ENCODE measurements around the gene ADK. TPM values are rescaled to one million over a fixed set of nuclear protein-coding genes. Genes with fewer than 3 reads are reported as not detected.

The ADK gene
- total and polyA plus RNA-seq, 7 experiments from 2014 or later: 20.7 to 43.8 (median 25.3) TPM

DNA sequence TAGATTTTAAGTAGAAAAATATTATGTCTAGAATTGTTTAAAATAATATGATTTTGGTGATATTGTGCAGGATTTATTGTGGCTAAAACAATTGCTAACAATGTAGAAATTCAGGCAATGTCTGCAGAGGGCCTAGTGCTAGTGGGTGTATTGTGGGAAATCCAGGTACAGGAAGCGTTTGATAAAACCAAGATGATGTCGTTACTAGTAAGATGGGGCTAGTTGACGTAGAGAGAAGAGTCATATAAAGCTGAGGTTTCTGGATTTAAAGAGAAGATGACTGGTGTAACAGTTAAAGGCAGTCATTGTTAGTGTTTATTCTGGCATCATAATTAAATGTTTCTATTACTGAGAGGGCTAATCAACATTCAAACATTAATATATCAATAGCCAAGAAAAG lies 43.5 kb downstream of the ADK start:
- DNase-seq: peak in 7 of 9 donors; percentile 51 to 73 (median 64)
- Histone ChIP-seq H3K4me1 (ENCODE audit: control insufficient read depth in 2 of 2, insufficient read depth in 2 of 2, low read length in 2 of 2) (peaks cover 18 to 24% of the 10 kb centered on the region in 2 donors), H3K27ac (ENCODE audit: low read depth, low read length) (no peak overlapping the region), H3K4me3 (ENCODE audit: low read length) (no peak overlapping the region), H3K9me3 (ENCODE audit: control insufficient read depth in 2 of 3, low read length in 3 of 3) (no peaks in the 10 kb centered on the region), H3K36me3 (ENCODE audit: control insufficient read depth in 2 of 3, insufficient read depth in 3 of 3, low read length in 3 of 3) (no peaks in the 10 kb centered on the region), H3K27me3 (ENCODE audit: control insufficient read depth in 2 of 2, insufficient read depth in 2 of 2, low read length in 2 of 2) (no peaks in the 10 kb centered on the region)
- peaks cover 0 to 4% (median 3%) of the 10 kb centered on the region in 5 donors for H3K36me3 Mint-ChIP-seq
- peak overlapping the region in 8 of 9 donors; percentile 0 to 79 (median 72) for H3K27ac Mint-ChIP-seq
- intact Hi-C loops (cut with micrococcal nuclease): loop anchor here in 1 of 2 donors (1.0 to 5.0 kb wide), 2 partner anchors 19 to 33 kb away; no protein-coding TSS in a partner anchor
- H3K4me1 Mint-ChIP-seq: peaks cover 28 to 53% (median 47%) of the 10 kb centered on the region in 7 donors
- POLR2A ChIA-PET: interaction anchor here (1.2 to 3.2 kb wide), 3 partner anchors 17 to 43 kb away, joined by 3 to 15 read pairs (median 4); partner anchors contain the start of gene ADK
- CTCF ChIA-PET: no interaction called here
- H3K9me3 Mint-ChIP-seq: no peaks in the 10 kb centered on the region
- no peaks in the 10 kb centered on the region for H3K27me3 Mint-ChIP-seq
- H3K4me3 Mint-ChIP-seq: peak overlapping the region in 9 of 10 donors; percentile 4 to 63 (median 45)
- peak; percentile 93 for ATAC-seq

DNA sequence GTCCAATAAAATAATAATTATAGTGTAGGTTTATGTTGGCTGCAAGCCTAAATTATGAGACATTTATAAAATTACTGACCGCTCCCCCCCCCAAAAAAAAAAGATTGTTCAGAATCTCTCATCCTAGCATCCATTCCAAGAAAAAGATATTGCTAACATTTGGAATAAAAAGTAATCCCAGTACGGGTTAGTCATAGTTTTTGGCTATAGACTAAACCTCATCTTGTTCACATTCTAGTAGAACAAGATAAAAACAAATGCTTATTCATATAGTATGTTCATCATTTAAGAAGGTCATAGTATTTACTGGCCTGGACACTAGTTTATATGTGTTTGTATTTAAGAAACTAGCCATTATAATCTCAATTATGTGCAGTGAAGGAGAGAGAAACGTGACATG lies 44.0 kb downstream of the ADK start:
- Mint-ChIP-seq H3K27me3 (no peaks in the 10 kb centered on the region), H3K9me3 (no peaks in the 10 kb centered on the region), H3K27ac (peak overlapping the region in 6 of 9 donors; percentile 14 to 77 (median 62)), H3K4me1 (peaks cover 26 to 48% (median 42%) of the 10 kb centered on the region in 7 donors), H3K4me3 (peak overlapping the region in 6 of 10 donors; percentile 18 to 62 (median 43)), H3K36me3 (peaks cover 0 to 3% (median 0%) of the 10 kb centered on the region in 5 donors)
- no peak overlapping the region for H3K4me3 ChIP-seq (ENCODE audit: low read length)
- intact Hi-C loops (cut with micrococcal nuclease): loop anchor here in 1 of 2 donors (1.0 to 5.0 kb wide), 2 partner anchors 18 to 32 kb away; no protein-coding TSS in a partner anchor
- ATAC-seq: no peak
- H3K27me3 ChIP-seq (ENCODE audit: control insufficient read depth in 2 of 2, insufficient read depth in 2 of 2, low read length in 2 of 2): no peaks in the 10 kb centered on the region
- H3K36me3 ChIP-seq (ENCODE audit: control insufficient read depth in 2 of 3, insufficient read depth in 3 of 3, low read length in 3 of 3): no peaks in the 10 kb centered on the region
- DNase-seq: no peak
- H3K4me1 ChIP-seq (ENCODE audit: control insufficient read depth in 2 of 2, insufficient read depth in 2 of 2, low read length in 2 of 2): peaks cover 15 to 21% of the 10 kb centered on the region in 2 donors
- ChIA-PET CTCF (no interaction called here), POLR2A (interaction anchor here (0.8 to 1.5 kb wide), 4 partner anchors 19 to 1015 kb away, joined by 3 to 5 read pairs (median 4); partner anchors contain the start of genes ADK and VDAC2)
- H3K27ac ChIP-seq (ENCODE audit: low read depth, low read length): no peak overlapping the region
- no peaks in the 10 kb centered on the region for H3K9me3 ChIP-seq (ENCODE audit: control insufficient read depth in 2 of 3, low read length in 3 of 3)

DNA sequence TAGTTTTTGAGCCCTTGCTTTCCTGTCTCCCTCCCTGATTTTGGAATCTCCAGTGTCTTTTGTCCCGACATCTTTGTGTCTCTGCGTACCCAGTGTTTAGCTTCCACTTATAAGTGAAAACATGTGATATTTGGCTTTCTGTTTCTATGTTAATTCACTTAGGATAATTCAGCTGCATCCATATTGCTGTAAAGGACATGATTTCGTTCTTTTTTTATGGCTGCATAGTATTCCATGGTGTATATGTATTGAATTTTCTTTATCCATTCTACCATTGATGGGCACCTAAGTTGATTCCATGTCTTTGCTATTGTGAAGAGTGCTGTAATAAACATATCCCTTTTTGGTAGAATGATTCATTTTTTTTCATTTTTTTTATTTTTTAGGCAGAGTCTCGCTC lies 48.3 kb downstream of the ADK start:
- POLR2A ChIA-PET: no interaction called here
- H3K4me1 Mint-ChIP-seq: peaks cover 7 to 17% (median 10%) of the 10 kb centered on the region in 7 donors

DNA sequence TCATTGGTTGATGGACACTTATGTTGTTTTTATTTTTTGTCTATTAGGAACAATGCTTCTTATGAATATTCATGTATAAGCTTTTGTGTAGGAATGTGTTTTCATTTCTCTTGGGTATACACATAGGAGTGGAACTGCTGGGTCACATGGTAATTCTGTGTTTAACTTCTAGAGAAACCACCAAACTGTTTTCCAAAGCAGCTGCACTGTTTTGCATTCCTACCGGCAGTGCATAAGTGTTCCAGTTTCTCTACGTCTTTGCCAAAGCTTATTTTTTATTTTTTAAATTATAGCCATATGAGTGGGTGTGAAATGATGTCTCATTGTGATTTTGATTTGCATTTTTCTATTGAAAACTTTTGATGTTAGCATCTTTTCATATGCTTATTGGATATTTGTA lies 51.3 kb downstream of the ADK start:
- H3K27me3 Mint-ChIP-seq: no peaks in the 10 kb centered on the region
- Histone ChIP-seq H3K4me3 (ENCODE audit: low read length) (no peak overlapping the region), H3K4me1 (ENCODE audit: control insufficient read depth in 2 of 2, insufficient read depth in 2 of 2, low read length in 2 of 2) (no peaks in the 10 kb centered on the region), H3K27ac (ENCODE audit: low read depth, low read length) (no peak overlapping the region), H3K36me3 (ENCODE audit: control insufficient read depth in 2 of 3, insufficient read depth in 3 of 3, low read length in 3 of 3) (no peaks in the 10 kb centered on the region), H3K9me3 (ENCODE audit: control insufficient read depth in 2 of 3, low read length in 3 of 3) (no peaks in the 10 kb centered on the region), H3K27me3 (ENCODE audit: control insufficient read depth in 2 of 2, insufficient read depth in 2 of 2, low read length in 2 of 2) (no peaks in the 10 kb centered on the region)
- ChIA-PET POLR2A (interaction anchor here (0.7 kb wide), 2 partner anchors 338 to 478 kb away, joined by 3 read pairs; no protein-coding TSS in a partner anchor), CTCF (no interaction called here)
- H3K36me3 Mint-ChIP-seq: peaks cover 3 to 20% (median 11%) of the 10 kb centered on the region in 5 donors
- H3K9me3 Mint-ChIP-seq: no peaks in the 10 kb centered on the region
- no peak overlapping the region for H3K4me3 Mint-ChIP-seq
- no peak for DNase-seq
- no peak overlapping the region for H3K27ac Mint-ChIP-seq
- no peak for ATAC-seq
- peaks cover 0 to 14% (median 0%) of the 10 kb centered on the region in 7 donors for H3K4me1 Mint-ChIP-seq
- intact Hi-C loops (cut with micrococcal nuclease): no loop called here

More for the DNA sequence above, 48.3 kb downstream of the ADK start:
- no peaks in the 10 kb centered on the region for H3K9me3 ChIP-seq (ENCODE audit: control insufficient read depth in 2 of 3, low read length in 3 of 3)
- Mint-ChIP-seq H3K36me3 (peaks cover 0 to 12% (median 9%) of the 10 kb centered on the region in 5 donors), H3K27ac (no peak overlapping the region), H3K27me3 (no peaks in the 10 kb centered on the region), H3K9me3 (no peaks in the 10 kb centered on the region), H3K4me3 (no peak overlapping the region)
- ATAC-seq (no peak), DNase-seq (no peak)
- H3K36me3 ChIP-seq (ENCODE audit: control insufficient read depth in 2 of 3, insufficient read depth in 3 of 3, low read length in 3 of 3): no peaks in the 10 kb centered on the region
- no peak overlapping the region for H3K4me3 ChIP-seq (ENCODE audit: low read length)
- no peak overlapping the region for H3K27ac ChIP-seq (ENCODE audit: low read depth, low read length)
- peaks cover 0 to 8% of the 10 kb centered on the region in 2 donors for H3K4me1 ChIP-seq (ENCODE audit: control insufficient read depth in 2 of 2, insufficient read depth in 2 of 2, low read length in 2 of 2)
- no peaks in the 10 kb centered on the region for H3K27me3 ChIP-seq (ENCODE audit: control insufficient read depth in 2 of 2, insufficient read depth in 2 of 2, low read length in 2 of 2)
- intact Hi-C loops (cut with micrococcal nuclease): no loop called here
- CTCF ChIA-PET: no interaction called here

DNA sequence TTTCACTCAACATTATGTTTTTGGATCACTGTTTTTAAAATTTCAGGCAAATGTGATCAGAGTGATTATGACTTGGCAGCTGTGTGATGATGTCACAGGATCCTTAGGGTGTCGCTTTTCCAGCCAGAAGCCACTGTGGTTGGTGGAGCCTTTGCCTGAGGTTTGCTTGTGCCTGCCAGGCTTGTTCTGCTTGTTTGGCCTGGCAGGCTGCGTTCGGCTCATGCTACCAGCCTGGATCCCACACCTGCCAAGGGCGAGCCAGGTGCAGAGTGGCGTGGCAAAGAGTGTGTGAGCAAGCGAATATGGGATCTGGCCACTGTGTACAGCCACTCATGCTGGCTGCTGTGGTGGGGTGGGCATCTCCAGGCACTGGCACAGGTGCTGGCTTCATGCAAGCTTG lies 55.7 kb downstream of the ADK start:
- ATAC-seq: no peak
- Mint-ChIP-seq H3K27ac (no peak overlapping the region), H3K4me1 (peaks cover 0 to 12% (median 0%) of the 10 kb centered on the region in 7 donors), H3K4me3 (no peak overlapping the region), H3K27me3 (no peaks in the 10 kb centered on the region), H3K36me3 (peaks cover 0 to 18% (median 7%) of the 10 kb centered on the region in 5 donors), H3K9me3 (no peaks in the 10 kb centered on the region)
- ChIA-PET CTCF (no interaction called here), POLR2A (interaction anchor here (1.5 kb wide), 1 partner anchor 25 kb away, joined by 5 read pairs; no protein-coding TSS in a partner anchor)
- Histone ChIP-seq H3K27me3 (ENCODE audit: control insufficient read depth in 2 of 2, insufficient read depth in 2 of 2, low read length in 2 of 2) (no peaks in the 10 kb centered on the region), H3K27ac (ENCODE audit: low read depth, low read length) (no peak overlapping the region), H3K36me3 (ENCODE audit: control insufficient read depth in 2 of 3, insufficient read depth in 3 of 3, low read length in 3 of 3) (no peaks in the 10 kb centered on the region), H3K9me3 (ENCODE audit: control insufficient read depth in 2 of 3, low read length in 3 of 3) (no peaks in the 10 kb centered on the region), H3K4me3 (ENCODE audit: low read length) (no peak overlapping the region), H3K4me1 (ENCODE audit: control insufficient read depth in 2 of 2, insufficient read depth in 2 of 2, low read length in 2 of 2) (no peaks in the 10 kb centered on the region)
- intact Hi-C loops (cut with micrococcal nuclease): no loop called here
- no peak for DNase-seq

DNA sequence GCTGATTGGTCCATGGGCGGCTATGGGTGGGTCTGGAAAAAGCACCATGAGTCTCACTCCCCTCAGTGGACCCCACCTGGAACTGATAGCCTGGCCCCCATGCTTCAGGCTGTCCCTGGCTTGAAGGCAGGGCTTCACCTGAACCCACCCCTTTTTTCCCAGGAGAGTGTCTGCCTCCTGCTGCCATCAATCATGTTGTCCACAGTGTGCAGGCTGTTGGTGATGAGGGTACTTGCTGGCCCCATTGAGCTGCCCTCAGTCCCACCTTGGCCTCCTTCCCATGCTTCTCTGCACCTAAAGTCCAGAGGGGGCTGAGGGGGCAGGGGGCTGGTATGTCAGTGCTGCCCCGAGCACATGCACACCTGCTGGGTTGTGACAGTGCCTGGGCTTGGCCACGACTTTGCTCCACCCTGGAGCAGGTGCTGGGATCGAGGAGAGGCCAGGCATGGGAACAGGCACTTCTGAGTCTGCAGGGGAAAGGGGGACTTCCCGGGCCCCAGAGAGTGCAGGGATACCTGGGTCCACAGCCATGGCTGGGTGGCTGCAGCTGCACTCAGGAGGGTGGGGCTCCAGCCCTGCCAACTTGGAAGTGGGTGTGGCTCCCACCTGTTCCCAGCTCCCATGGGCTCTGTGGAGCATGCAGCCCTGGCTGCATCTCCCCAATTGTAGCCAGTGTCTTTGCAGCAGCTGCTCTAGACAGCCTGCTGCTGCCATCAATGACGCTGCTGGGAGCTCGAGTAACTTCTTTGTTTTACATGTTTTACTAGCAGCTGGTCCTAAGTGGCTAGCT lies 56.9 kb downstream of the ADK start:
- H3K27me3 ChIP-seq (ENCODE audit: control insufficient read depth in 2 of 2, insufficient read depth in 2 of 2, low read length in 2 of 2): no peaks in the 10 kb centered on the region
- no peaks in the 10 kb centered on the region for H3K9me3 Mint-ChIP-seq
- no peaks in the 10 kb centered on the region for H3K9me3 ChIP-seq (ENCODE audit: control insufficient read depth in 2 of 3, low read length in 3 of 3)
- H3K4me1 ChIP-seq (ENCODE audit: control insufficient read depth in 2 of 2, insufficient read depth in 2 of 2, low read length in 2 of 2): no peaks in the 10 kb centered on the region
- no peak overlapping the region for H3K4me3 ChIP-seq (ENCODE audit: low read length)
- DNase-seq: no peak
- H3K4me3 Mint-ChIP-seq: no peak overlapping the region
- intact Hi-C loops (cut with micrococcal nuclease): no loop called here
- ChIA-PET CTCF (interaction anchor here (0.7 to 1.0 kb wide), 2 partner anchors 19 to 57 kb away, joined by 4 to 5 read pairs; partner anchors contain the start of genes ADK and AP3M1), POLR2A (interaction anchor here (0.6 to 1.5 kb wide), 2 partner anchors 26 to 33 kb away, joined by 4 to 5 read pairs; no protein-coding TSS in a partner anchor)
- peak overlapping the region in 1 of 9 donors; percentile 32 for H3K27ac Mint-ChIP-seq
- H3K4me1 Mint-ChIP-seq: peaks cover 4 to 16% (median 11%) of the 10 kb centered on the region in 7 donors
- no peak overlapping the region for H3K27ac ChIP-seq (ENCODE audit: low read depth, low read length)
- no peaks in the 10 kb centered on the region for H3K27me3 Mint-ChIP-seq
- ATAC-seq: peak; percentile 22
- peaks cover 0 to 13% (median 8%) of the 10 kb centered on the region in 5 donors for H3K36me3 Mint-ChIP-seq
- no peaks in the 10 kb centered on the region for H3K36me3 ChIP-seq (ENCODE audit: control insufficient read depth in 2 of 3, insufficient read depth in 3 of 3, low read length in 3 of 3)
